Measurements from ENCODE around the gene CEP128. TPM values are rescaled to one million over a fixed set of nuclear protein-coding genes. Genes with fewer than 3 reads are reported as not detected.

CEP128 gene
- total RNA-seq, 1 donor from 2014 or later, result 17.6 TPM

DNA sequence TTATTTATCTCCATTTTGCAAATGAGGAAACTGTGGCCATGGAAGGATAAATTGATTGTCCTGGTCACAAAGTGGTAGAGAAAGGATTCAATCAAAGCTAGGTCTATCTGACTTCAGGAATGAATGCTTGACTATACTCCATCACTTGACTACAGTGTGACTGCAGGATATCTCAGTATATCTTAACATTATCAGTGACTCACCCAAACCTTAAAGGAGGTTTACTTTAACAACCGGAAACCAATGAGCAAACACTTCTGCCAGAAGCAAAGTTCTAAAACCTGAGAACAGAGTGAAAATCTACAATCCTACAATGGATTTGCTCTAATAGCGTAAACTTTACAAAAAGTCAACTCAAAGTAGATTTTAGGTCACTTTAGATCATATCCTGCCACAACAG, 277.0 kb downstream of the CEP128 start:
- DNase-seq, result no peak

DNA sequence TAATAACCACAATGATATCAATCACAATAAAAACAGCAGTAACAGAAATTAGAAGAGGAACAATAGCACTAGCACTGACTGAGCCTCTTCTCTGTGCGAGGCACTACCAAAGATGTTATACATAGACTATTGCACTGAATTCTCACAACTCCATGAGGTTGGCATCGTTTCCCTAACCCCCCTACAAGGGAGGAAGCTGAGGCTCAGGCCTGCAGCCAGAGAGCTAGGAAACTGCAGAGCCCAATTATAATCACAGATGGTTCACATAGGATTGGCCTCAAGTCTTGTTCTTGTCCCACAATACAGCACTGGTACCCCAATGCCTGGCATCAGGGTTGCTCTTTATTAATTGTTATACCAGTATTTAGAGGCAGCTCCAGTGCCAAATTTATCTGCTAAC, 278.0 kb downstream of the CEP128 start:
- no peak for DNase-seq

DNA sequence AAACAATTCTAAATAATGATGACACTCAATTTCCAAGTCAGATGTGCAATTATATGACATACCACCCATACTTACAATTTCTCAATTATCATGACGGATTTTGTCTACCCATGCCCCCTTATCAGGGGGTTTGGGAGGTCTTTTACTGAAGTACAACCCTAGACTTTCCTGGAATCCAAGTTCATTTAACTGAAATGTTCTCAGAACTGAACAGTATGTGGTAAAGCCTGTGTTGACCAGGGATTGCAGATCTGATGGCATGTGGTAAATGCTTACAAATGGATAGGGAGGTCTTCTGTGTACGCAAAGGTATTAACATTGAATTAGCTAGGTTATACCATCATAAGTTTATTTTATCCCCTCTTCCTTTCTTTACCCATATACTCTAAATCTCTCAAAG, 281.8 kb downstream of the CEP128 start:
- DNase-seq, result no peak

DNA sequence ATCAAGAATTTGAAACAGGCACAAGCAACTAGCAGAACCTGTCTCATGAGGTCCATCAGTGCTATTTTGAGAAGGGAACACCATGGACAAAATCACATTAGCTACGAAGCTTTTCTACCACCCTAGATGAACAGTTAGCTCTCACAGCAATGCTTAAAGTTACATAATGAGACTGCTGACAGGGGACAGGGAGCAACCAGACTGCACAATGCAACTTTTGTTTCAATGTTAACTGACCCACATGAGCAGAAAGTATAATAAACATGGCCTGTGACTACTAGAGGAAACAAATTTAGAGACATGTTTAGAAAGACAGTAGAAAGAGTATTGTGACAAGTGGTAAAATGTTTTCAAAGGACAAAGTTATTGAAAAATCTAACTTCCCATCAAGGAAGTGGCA, 282.8 kb downstream of the CEP128 start:
- peak; percentile 9 for DNase-seq

DNA sequence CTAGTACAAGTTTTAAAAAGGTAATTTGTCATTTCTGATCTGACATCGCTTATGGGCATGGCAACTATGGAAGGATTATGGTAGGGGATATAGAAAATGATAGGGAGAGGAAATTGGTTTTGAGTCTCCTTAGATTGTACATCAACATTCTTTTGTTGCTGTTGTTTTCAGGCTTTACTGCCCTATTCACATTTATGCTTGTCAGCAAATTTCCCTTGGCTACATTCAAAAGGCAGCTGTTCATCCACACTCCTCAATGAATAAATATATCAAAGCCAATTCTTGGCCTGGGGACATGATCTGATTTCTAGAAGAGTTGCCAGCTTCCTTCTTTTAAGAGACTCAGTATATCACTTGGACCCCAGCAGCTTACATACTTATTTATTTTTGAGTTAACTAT, 283.4 kb downstream of the CEP128 start:
- no peak for DNase-seq

DNA sequence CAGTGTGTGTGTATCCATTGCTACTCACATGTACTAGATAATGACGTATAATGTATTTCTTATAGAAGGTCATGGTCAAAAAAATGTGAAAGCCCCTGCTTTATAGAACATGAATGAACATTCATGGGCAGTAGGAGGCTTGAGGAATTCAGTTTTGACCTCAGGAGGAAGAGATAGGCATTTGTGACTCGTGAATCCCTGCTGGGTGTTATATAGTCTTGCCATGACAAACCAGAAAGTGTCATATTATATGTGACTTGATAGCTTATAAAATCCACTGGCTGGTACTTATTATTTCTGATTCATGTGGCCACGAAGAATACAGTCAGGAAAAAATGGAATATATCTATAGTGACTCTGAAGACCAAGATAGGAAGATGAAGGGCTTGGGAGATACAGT, 287.6 kb downstream of the CEP128 start:
- no peak for DNase-seq

DNA sequence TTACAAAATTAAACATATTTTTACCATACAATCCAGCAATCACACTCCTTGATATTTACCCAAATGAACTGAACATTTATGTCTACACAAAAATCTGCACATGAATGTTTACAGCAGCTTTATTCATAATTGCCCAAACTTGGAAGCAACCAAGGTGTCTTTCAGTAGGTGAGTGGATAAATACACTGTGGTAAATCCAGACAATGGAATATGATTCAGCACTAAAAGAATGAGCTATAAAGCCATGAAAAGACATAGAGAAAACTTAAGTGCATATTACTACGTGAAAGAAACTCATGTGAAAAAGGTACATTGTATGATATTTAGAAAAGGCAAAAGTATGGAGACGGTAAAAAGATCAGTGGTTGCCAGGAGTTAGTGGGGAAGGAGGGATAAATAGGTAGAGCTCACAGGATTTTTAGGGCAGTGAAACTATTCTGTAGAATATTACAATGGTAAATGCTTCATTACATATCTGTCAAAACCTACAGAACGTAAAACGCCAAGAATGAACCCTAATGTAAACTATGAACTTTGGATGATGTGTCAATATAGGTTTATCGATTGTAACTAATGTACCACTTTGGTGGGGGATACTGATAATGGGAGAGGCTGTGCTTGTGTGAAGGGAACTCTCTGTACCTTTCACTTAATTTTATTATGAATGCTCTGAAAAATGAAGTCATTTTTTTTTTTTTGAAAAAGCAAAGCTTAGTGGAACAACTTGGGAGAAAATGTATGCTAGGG, 295.7 kb downstream of the CEP128 start:
- DNase-seq, result no peak

DNA sequence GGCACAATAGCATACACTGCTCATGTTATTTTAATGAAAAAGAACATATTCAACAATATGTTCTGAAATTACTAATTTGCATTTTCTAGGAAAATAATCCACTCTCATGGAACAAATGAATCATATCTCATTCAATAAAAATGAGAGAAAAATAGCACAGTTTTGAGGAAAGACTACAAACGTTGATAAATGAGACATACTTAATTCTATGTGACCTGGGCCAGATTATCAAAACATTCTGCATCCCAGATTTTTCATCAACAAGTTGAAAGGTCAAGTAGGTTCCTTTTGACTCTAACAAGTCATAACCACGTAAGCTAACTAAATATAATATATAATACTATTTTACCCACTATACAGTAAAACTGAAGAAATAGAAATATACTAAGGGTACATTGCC, 296.7 kb downstream of the CEP128 start:
- no peak for DNase-seq

DNA sequence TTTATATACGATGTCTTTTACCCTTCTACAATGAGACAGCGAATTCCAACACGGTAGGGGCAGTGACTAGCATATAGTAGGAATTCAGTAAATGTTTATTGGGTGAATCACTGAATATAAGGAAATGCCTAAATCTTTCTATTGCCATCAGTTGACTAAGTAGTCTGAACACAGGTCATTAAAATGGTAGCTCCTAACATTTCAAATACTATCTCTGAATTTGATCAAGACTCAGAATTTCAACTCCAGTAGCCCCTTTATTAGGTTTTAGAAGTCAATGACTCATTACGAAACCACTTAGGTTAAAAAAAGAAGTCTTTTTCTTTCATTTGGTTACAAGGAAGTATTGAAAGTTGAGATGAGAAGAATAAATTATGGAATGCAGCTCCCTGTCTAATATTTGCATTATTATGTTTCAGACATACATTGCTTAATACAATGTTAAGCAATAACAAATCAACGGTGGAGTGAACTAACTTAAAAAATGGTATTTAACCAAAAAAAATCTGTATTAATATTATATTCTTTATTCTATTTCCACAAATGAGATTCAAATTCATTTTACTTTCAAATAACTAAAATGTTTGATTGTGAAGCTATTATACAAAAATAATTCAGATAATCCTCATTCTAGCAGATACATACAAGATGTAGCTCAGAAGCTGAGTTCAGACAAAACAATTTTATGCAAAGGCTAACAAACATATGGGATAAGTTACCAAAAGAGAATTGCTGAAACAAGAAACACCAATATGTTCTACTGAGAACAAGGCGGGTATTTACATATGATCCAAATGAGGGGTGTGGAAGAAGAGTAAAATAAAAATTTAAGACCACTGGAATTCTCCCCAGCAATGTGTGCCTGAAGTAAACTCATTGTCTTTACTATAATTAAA, 302.7 kb downstream of the CEP128 start:
- DNase-seq, result no peak

DNA sequence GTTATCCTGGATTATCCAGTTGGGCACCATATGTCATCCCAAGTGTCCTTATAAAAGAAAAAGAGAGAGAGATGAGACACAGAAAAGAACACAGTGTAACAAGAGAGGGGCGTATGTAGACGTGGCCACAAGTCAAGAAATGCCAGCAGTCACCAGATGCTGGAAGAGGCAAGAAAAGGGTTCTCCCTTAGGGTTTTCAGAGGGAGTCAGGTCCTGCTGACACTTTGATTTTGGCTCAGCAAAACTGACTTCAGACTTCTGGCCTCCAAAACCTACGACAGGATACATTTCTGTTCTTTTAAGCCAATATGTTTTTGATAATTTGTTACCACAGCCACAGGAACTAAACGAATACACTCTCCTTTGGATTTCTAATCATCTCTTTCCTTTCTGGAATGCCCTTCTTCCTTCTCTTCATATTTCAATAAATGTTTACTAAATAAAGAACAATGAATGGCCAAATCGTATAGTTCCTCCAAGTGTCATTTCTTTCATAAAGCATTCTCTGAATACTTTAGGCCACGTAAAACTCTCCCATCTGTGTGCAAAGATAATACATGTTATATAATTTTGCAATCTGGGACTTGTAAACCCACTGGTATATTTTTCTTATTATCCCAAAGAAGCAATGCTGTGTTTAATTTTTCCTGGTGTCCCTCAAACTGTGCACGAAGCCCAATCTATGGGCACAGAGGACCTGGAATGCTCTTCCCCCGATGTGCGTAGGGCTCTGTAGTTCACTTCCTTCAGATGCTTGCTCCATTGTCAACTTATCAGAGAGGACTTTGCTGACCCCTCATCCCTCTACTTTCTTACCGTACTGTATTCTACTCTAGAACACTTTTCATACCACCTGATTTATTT, 303.6 kb downstream of the CEP128 start:
- DNase-seq, result no peak

DNA sequence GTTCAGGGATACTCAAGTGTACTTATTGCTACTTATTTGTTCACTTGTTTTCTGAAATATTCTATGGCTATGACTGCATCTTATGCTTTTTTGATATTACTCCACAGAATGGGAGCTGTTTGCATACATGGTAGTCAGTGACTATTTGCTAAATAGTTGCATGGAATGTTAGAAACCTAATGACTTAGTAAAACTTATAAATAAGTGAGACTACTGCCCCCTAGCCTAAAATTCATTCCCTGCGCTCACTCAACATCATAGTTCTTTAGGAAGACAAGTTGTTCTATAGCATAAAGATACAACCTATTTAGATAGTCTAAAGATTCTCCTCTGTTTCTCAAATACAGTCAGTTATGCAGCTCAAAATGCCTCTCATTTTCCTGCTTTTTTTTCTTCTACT, 305.5 kb downstream of the CEP128 start:
- no peak for DNase-seq

DNA sequence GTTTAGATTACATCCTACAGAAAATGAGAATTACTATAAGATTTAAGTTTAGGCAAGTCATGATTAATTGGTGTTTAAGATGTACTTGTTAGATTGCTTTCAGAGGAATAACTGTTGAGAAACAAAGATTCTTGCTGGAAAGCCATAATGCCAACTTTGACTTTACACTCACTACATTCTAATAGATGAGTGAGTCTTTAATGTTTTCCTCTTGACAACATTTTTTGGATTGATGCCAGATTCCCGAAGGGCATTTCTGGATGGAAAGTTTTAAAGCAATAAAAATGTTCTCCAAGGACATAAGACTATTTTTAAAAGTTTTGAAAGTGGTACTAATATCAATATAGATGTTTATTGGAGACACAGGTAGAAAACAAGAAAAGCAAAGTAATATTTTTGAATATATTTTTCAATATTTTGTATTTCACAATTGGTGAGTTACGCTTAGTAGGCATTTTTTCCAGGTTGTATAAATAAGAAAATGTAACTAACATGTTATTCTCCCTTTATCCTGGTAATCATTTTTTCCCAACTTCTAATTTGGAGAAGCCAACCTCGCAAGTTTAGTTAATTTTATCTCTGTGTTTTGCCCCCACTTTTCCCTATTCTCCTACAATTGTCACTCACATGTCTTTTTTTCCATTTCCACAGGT, 307.3 kb downstream of the CEP128 start:
- no peak for DNase-seq

DNA sequence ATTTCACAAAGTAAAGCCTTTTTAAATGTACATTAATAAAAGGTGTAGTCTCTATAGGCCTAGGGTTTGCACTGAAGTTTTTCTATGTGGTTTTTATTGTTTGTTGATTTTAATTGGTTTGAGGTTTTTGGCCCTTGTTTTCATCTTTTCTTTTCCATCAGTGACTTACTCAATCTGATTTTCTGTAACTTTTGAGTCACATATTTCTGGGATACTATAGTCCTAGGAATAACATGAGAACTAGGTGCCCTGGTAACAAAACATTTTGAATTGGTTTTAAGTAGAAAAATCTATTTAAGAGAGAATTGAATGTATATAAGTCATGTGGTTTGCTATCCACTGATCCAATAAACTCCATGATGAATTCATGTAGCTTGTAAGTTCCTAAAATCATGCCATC, 311.9 kb downstream of the CEP128 start:
- DNase-seq, result no peak

DNA sequence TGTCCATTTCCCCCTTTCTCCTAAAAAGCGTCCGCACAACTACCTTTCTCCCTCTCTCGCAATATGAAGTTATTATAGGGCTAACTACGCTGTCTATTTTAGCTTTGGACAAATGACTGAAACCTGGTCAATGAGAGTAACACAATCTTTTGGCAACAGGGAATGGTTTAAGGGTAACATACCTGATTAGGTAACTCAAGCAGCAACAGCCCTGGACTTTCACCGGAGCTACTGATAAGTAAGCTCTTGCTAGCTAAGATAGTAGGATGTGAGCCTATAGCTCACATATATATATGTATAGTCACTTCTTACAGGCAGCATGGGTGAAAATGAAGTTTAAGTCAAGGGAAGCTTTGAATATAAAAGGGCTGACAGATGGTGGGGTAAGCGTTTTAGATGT, 313.0 kb downstream of the CEP128 start:
- DNase-seq, result no peak

DNA sequence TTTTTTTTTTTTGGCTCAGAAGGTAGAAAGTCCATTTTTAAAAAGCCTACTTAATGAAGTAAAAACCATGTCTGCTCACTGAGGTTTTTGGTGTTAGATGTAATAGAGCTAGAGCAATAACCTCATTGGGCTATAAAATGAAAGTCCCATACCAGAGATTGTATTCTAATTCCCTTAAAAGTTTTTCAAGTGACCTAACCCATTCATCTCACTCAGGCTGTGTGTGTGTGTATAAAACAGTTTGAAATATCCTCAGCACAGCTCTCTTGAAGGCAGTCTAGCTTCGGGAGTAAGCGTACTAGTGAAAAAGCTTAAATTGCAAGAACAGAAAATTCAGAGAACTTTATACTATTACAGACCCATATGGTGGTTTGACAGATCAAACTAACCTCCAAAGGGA, 313.8 kb downstream of the CEP128 start:
- DNase-seq, result no peak

DNA sequence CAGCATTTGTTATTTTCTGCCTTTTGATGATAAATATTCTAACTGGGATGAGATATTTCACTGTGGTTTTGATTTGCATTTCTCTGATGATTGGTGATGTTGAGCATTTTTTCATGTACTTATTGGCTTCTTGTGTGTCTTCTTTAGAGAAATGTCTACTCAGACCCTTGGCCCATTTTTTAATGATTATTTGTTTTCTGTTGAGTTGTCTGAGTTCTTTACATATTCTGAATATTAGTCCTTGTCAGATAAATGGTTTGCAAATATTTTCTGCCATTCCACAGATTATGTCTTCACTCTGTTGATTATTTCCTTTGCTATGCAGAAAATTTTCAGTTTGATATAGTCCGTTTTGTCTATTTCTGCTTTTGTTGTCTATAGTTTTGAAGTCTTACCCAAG, 317.0 kb downstream of the CEP128 start:
- DNase-seq, result no peak

DNA sequence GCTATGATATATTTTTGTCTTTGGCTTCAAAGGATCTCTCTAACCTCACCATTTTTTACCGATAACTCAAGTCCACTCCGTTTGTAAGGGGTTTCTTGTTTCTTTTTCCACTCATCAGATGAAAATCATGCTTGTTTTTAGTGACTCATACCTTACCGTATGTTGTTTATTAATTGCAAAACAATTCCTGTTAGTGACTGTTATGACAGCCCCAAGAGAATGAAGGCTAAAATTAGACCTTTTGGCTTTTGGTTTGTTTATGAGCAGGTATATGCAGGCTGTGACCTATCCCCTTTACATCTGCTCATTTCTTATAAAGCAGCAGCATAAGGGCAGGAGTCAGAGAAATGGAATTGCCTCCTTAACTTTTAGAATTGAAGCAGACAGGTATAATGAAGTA, 319.8 kb downstream of the CEP128 start:
- peak; percentile 23 for DNase-seq

DNA sequence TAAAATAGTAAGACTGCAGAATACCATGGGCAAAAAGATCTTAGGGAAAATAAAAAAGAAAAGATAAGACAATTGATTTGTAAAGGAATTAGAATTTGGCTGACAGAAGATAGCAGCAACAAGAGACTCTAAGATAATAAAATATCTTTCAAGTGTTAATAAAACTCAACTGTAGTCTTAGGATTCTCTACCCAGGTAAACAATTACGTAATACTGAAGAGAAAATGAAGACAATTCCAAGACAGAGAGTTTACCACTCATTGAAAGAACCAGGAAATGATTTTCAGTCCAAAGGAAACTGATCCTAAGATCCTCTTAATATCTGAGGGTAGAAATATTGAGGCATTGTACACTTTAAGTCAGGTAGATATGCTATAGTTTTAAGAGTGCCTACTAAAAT, 321.1 kb downstream of the CEP128 start:
- no peak for DNase-seq

DNA sequence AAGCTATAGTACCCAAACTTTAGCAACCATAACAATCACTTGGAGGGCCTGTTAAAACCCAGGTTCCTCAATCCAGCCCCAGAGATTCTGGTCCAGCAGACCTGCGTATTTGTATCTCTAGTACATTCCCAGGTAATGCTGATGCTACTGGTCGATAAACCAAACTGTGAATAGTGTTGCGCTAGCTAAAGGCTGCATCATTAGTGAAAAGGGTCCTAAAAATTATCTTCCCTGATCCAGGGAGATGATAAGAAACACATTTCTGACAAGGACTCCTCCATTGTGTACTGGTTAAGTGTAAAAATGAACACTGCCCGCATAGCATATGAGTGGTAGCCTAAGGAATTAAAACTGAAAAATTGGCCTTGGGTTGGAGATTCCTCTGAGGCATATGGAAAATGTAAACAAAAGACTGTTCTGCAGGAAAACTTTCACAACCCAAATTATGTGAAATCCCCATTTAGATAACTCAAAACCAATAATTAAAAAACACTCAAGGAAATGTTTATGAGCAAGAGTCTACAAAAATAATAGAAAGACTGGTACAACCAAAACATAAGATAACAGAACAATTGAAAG, 322.7 kb downstream of the CEP128 start:
- no peak for DNase-seq

DNA sequence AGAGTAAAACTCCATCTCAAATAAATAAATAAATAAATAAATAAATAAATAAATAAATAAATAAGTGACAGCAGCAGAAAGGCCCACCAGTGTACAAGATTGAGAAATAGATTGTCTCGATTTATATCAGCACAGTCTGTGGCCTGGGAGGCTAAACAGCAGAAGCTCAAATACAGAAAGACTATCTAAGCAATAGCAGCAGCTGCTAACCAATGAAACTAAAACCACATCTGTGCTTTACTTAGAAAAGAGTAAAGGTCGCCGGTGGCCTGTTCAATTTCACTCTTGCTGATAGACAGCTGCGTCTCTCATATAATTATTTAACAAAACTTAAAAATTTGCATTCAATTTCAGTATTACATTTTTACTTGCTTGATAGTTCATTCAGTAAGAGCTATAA, 325.7 kb downstream of the CEP128 start:
- no peak for DNase-seq

DNA sequence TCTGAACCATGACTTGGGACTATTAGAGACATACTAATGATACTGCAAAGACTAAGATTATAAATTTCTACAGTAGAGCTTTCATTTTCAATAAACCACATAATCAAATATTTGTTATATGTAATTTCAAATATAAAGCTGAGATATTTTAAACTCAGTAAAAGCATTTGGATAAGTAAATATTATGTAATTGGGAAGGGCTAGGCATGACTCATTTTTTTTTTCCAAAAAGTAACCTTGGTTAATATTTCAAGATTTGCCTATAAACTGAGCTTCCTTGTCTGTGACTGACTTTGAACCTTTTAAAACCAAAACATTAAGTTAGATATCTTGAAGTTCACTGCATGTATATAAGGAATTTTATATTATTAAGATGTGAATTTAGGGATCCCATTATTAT, 332.5 kb downstream of the CEP128 start:
- DNase-seq, result no peak

DNA sequence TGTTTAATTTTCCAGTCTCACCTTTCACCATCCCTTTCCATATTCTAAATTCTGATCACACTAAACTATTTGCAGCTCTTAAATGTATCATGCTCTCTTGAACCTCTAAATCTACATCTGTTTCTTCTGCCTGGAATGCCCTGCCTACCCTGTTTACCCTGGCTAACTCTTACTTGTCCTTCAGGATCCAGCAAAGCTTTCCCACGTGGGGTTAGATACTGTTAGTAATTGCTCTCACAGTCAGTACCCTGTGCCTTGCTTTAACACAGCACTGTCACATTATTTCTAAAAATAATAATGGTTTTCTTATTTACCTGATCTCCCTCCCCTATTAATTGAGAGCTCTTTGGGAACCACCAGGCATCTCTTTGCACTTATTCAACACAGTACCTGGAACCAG, 333.0 kb downstream of the CEP128 start:
- no peak for DNase-seq

Measured in tongue (tissue), 2 donors.